Measurements from ENCODE around the gene RRN3. TPM values are rescaled to one million over a fixed set of nuclear protein-coding genes. Genes with fewer than 3 reads are reported as not detected.
"Not testable (repeated sequence)": the region's sequence is repeated elsewhere in the genome, so short reads cannot be mapped to it uniquely, and the experiment has no call there.

Gene RRN3
- total RNA-seq, 2 donors from 2014 or later = 32.9 to 37.2 TPM

DNA sequence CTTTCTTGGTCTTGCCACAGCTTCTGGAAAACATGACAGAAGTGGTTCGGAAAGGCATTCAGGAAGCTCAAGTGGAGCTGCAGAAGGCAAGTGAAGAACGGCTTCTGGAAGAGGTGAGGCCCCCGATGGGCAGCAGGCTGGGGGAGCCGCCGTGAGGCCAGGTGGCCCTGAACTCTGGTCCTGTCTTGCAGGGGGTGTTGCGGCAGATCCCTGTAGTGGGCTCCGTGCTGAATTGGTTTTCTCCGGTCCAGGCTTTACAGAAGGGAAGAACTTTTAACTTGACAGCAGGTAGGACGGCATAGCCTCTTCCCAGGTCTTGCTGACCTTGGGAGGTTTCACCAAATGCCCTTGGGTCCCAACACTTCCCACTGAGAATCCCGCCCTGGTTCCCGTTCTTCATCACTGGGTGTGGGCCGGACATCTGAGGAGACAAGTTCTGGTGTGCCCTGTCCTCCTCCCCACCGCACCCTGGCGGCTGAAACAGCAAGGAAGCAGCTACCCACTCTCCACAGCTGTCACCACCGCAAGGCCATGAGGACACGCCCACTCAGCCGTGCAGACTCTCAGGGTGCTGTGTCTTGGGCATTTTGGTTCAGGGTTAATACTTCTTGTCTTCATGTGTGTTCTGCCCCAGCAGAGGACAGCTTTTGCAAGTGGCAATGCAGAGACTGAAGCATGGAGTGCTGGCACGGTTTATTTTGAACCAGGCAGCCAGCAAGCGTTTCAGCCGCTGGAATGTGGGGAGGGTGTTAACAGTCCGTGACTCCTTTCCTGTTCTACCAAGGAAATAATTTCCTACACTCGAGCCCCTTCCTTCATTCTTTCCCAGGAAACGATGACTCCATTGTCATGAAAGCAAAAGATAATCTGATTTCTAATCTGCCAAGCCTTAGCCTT lies 59.6 kb downstream of the RRN3 start:
- H3K27me3 Mint-ChIP-seq = no peaks in the 10 kb centered on the region
- H3K4me3 Mint-ChIP-seq = no peak overlapping the region
- no peak overlapping the region for H3K27ac Mint-ChIP-seq
- H3K9me3 ChIP-seq (ENCODE audit: control insufficient read depth, low read length, poor library complexity, severe bottlenecking) = no peaks in the 10 kb centered on the region
- ATAC-seq = no peak
- H3K36me3 Mint-ChIP-seq (ENCODE audit: low read depth) = peaks cover 5% of the 10 kb centered on the region
- H3K4me1 Mint-ChIP-seq = peaks cover 12% of the 10 kb centered on the region
- no peak for DNase-seq

DNA sequence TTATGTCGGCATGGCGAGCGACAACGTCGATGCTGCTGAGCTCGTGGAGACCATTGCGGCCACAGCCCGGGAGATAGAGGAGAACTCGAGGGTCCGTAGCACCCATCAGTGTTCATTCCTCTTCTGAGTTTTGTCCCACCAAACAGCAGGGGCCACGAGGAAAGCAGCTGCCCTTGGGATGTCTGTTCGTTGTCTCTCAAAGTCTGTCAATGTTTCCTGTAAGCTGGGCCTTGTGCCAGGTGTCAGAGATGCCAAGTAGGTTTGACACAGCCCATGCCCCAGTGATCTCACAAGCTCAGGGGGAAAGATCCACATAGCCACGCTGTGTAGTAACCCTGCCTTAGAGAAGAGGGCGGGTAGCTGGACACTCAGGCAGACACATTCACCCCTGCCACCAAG lies 60.8 kb downstream of the RRN3 start:
- H3K9me3 ChIP-seq (ENCODE audit: control insufficient read depth, low read length, poor library complexity, severe bottlenecking) = no peaks in the 10 kb centered on the region
- H3K4me1 Mint-ChIP-seq = peaks cover 12% of the 10 kb centered on the region
- peak overlapping the region; percentile 56 for H3K27ac Mint-ChIP-seq
- ATAC-seq (no peak), DNase-seq (no peak)
- no peaks in the 10 kb centered on the region for H3K27me3 Mint-ChIP-seq
- peaks cover 5% of the 10 kb centered on the region for H3K36me3 Mint-ChIP-seq (ENCODE audit: low read depth)
- no peak overlapping the region for H3K4me3 Mint-ChIP-seq

DNA sequence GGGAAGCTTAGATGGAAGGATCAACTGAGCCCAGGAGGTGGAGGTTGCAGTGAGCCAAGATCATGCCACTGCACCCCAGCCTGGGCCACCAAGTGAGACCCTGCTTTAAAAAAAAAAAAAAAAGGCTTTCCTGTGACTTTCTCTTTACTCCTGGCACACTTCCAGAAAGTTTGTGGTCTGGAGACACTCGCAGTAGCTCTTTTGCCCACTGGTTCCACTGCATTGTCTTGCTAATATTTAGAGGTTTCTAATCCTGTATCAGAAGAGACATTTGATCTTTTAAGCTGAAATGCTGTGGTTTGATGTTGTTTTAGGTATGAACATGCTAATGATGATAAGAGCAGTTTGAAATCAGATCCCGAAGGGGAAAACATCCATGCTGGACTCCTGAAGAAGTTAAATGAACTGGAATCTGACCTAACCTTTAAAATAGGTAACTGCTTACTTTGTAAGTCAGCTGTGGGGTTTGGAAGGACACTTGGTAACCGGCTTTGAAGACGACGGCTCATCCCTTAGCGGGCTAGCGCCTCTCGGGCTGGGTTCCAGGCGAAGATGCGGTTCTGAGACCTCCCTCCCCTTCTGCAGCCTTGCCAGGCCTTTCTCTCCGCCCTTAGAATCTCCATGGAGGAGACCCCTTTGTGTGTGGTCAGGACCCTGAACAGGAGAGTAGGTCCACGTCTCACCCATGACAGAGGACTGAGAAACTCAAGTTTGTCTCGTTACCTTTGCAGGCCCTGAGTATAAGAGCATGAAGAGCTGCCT lies 61.3 kb downstream of the RRN3 start:
- no peak overlapping the region for H3K4me3 Mint-ChIP-seq
- peak overlapping the region; percentile 56 for H3K27ac Mint-ChIP-seq

DNA sequence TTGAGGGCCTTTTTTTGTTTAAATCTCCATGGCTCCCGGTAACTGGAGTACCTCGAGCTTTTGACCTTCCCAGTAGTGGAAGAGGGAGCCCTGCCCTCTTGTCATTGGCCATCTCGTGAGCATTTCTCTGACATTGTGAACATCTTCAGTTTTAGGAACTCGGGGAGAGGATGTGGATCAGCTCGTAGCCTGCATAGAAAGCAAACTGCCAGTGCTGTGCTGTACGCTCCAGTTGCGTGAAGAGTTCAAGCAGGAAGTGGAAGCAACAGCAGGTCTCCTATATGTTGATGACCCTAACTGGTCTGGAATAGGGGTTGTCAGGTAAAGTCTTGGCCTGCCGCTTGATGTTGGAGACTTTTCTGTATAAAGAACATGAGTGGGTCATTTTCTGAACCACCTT lies 62.5 kb downstream of the RRN3 start:
- DNase-seq (no peak), ATAC-seq (no peak)
- H3K4me3 Mint-ChIP-seq = no peak overlapping the region
- no peaks in the 10 kb centered on the region for H3K27me3 Mint-ChIP-seq
- H3K27ac Mint-ChIP-seq = peak overlapping the region; percentile 74
- peaks cover 9% of the 10 kb centered on the region for H3K36me3 Mint-ChIP-seq (ENCODE audit: low read depth)
- peaks cover 16% of the 10 kb centered on the region for H3K4me1 Mint-ChIP-seq
- H3K9me3 ChIP-seq (ENCODE audit: control insufficient read depth, low read length, poor library complexity, severe bottlenecking) = no peaks in the 10 kb centered on the region

More for the DNA sequence above, 61.3 kb downstream of the RRN3 start:
- no peak for DNase-seq
- no peak for ATAC-seq
- peaks cover 16% of the 10 kb centered on the region for H3K4me1 Mint-ChIP-seq
- H3K36me3 Mint-ChIP-seq (ENCODE audit: low read depth) = peaks cover 9% of the 10 kb centered on the region
- no peaks in the 10 kb centered on the region for H3K27me3 Mint-ChIP-seq
- H3K9me3 ChIP-seq (ENCODE audit: control insufficient read depth, low read length, poor library complexity, severe bottlenecking) = no peaks in the 10 kb centered on the region

DNA sequence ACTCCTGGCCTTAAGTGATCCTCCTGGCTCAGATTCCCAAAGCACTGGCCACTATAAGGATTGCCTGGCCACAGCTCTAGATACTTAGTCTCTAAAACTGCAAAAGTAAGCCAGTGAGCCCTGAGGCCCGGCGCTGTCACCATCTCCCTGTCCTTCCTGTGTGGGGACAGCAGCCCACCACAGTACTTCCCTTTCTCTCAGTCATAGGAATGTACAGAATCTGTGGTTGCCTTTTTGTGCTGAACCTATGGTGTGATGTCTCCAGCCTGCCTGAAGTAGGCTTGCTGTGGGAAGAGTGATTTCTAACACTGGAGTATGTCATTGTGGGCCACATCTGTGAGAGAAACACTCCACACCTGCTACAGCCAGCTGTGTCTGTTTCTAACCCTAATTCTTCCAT lies 62.9 kb downstream of the RRN3 start:
- Mint-ChIP-seq H3K36me3 (ENCODE audit: low read depth) (peaks cover 9% of the 10 kb centered on the region), H3K27me3 (no peaks in the 10 kb centered on the region), H3K4me1 (peaks cover 16% of the 10 kb centered on the region), H3K4me3 (no peak overlapping the region), H3K27ac (peak overlapping the region; percentile 74)
- ATAC-seq (peak; percentile 33), DNase-seq (no peak)
- no peaks in the 10 kb centered on the region for H3K9me3 ChIP-seq (ENCODE audit: control insufficient read depth, low read length, poor library complexity, severe bottlenecking)

DNA sequence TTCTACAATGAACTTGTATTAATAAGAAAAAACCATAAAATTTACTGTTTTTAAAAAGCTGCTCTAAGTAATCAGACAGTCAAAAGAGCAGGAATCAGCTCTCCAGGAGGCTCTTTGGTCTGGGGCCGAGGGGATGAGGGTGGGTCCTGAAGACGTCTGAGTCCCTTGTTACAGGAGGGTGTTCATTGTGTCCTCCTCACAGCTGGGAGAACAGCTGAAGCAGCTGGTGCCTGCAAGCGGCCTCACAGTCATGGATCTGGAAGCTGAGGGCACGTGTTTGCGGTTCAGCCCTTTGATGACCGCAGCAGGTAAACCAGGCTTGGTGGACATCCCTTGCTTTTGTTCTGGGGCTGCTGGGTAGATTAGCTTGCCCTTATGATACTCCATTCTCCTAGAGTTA lies 64.3 kb downstream of the RRN3 start:
- not testable (repeated sequence) for H3K27me3 Mint-ChIP-seq; H3K36me3 Mint-ChIP-seq (ENCODE audit: low read depth); H3K27ac Mint-ChIP-seq; H3K4me3 Mint-ChIP-seq; H3K9me3 ChIP-seq (ENCODE audit: control insufficient read depth, low read length, poor library complexity, severe bottlenecking); DNase-seq; ATAC-seq
- H3K4me1 Mint-ChIP-seq = peaks cover 19% of the 10 kb centered on the region

DNA sequence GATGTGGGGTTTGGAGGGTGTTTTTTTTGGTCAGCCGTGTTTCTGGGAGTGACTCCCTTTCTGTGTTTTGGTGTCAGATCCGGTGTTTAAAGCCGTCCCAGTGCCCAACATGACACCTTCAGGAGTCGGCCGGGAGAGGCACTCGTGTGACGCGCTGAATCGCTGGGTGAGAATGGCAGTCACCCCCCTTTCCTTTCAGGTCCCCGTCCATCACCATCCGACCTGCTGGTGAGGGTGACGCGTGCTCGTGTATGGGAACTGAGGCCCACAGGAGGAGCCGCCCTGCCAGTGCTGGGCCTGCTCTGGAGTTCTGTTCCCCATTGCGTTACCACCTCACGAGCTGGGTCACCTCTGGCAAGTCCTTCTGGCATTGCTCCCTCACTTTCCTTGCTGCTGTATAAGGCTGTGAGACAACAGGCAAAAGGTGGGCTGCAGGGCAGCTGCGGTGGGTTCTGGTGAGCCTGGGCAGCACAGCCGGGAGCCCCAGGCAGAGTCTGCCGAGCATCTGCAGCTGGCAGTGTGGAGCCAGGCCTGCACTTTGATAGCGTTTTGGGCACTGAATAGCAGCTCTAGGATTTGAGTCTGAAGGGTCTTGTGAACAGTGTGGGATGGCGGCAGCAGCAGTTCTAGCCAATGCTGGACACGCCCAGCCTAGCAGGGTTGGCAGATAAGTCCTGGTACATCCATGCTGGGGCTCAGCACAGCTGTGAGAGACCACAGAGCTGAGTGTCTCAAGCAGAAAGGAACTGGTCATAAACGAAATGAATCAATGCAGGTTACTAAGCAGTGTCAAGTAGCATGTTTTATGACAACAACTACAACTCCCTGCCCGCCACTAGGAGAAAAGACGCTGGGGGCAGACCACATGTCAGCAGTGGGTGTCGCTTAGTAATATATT lies 65.0 kb downstream of the RRN3 start:
- DNase-seq; H3K27me3 Mint-ChIP-seq; H3K9me3 ChIP-seq (ENCODE audit: control insufficient read depth, low read length, poor library complexity, severe bottlenecking); H3K27ac Mint-ChIP-seq; H3K4me3 Mint-ChIP-seq: not testable (repeated sequence)
- Mint-ChIP-seq H3K36me3 (ENCODE audit: low read depth) (peaks cover 11% of the 10 kb centered on the region), H3K4me1 (peaks cover 21% of the 10 kb centered on the region)
- peak; percentile 11 for ATAC-seq

DNA sequence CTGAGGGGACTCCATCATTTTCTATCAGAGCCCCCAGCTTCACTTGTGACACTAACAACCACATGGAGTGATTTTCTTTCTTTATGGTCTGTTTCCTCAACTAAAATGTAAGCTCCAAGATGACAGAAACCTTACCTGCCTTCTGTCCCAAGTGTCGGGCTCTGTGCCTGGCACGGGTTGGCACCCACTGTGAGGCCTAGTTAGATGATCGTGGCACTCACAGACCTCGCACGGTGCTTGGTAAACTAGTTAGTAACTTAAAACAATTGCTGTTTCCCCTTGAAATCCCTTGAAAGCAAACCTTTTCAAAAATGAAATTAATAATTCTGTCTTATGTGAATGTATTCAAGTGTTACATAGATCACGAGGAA lies 65.7 kb downstream of the RRN3 start:
- Mint-ChIP-seq H3K4me1 (peaks cover 24% of the 10 kb centered on the region), H3K4me3 (peak overlapping the region; percentile 50), H3K36me3 (ENCODE audit: low read depth) (peaks cover 11% of the 10 kb centered on the region)
- ATAC-seq; H3K9me3 ChIP-seq (ENCODE audit: control insufficient read depth, low read length, poor library complexity, severe bottlenecking); DNase-seq; H3K27ac Mint-ChIP-seq; H3K27me3 Mint-ChIP-seq: not testable (repeated sequence)

DNA sequence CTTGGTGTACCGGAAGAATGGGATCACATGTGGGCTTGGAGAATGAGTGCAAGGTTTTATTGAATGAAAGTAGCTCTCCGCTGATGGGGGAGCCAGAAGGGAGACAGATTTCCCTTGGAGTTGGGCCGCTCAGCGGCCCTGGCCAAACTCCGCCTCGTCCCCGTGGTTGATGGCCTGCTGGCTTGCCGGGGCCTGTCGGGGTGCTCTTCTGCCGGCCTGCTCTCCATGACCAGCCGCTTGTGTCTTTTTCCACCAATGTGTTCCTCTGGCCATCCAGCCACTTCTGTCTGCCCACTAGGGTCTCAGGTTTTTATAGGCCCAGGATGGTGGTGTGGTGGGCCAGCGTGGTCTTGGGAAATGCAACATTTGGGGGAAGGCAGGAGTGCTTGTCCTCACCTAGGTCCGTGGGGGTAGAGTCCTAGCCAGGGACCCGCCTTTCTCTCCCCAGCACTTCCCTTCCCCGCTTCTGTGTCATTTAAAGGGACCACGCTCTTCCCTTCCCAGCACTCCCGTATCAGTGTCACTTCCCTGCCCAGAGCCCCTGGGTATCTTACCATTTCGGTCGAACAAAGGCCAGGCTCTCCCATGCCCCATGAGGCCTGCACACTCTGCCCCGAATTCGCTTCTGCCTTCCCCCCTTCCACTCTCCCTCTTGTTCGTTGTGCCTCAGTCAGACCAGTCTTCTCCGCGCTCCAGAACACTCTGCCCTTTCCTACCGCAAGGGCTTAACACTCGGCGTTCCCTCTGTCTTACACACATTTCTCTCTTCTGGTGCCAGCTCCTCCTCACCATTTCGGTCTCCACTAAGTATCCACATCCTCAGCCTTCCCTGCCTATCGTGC lies 66.3 kb downstream of the RRN3 start:
- not testable (repeated sequence) for DNase-seq; H3K27me3 Mint-ChIP-seq; ATAC-seq; H3K27ac Mint-ChIP-seq; H3K9me3 ChIP-seq (ENCODE audit: control insufficient read depth, low read length, poor library complexity, severe bottlenecking)
- Mint-ChIP-seq H3K4me1 (peaks cover 24% of the 10 kb centered on the region), H3K4me3 (peak overlapping the region; percentile 50), H3K36me3 (ENCODE audit: low read depth) (peaks cover 10% of the 10 kb centered on the region)

DNA sequence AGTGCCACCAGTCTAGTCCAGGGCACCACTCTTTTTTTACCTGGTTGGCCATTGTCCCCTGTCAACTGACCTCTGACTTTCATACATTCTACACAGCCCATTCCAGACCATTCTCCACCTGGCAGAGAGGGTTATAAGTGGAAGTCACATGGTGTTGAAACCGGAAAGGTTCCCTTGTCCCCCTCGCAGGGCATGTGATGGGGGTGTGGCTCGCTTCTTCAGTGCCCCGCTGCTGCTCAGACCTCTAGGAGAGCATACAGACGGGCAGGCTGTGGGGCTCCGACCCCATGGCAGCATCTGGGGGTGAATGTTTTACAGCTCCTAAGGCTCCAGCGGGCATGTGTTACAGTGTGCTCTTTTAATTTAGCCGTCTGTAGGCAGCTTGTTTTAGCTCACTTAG lies 67.0 kb downstream of the RRN3 start:
- not testable (repeated sequence) for ATAC-seq; H3K36me3 Mint-ChIP-seq (ENCODE audit: low read depth); DNase-seq; H3K27ac Mint-ChIP-seq; H3K9me3 ChIP-seq (ENCODE audit: control insufficient read depth, low read length, poor library complexity, severe bottlenecking); H3K4me3 Mint-ChIP-seq; H3K27me3 Mint-ChIP-seq
- H3K4me1 Mint-ChIP-seq = peaks cover 25% of the 10 kb centered on the region

DNA sequence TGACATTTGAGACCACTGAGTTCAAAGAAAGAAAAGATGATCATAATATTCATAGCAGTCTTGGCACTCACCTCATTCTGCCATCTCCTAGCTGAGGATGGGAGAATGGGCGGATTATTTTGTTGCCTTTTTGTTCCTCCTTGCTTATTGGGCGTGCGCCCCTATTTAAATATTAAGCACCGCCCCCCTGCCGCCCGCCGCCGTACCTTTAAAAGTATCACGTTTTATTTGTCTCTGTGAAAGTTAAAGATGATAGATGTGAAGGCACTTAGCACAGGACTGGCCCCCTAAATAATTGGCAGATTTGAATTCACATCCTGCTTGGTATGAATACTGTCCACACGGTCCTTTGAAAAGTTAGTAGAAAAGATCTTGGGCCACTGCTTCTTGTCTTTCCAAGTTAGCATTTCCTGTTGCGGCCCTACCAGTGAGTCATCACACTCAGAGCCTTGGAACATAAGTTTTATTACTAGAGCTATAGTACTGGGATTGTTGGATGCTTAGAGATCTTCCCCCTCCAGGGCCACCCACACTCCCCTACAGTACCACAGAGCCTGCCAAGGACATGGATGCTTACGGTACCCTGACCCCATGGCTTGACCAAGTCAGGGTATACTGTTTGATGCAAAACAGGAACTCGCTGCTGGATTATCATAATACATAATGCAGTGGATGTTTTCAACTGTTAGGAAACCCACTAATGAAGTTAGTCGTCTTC lies 68.7 kb downstream of the RRN3 start:
- Mint-ChIP-seq H3K4me1 (peaks cover 20% of the 10 kb centered on the region), H3K27ac (peak overlapping the region; percentile 93)
- not testable (repeated sequence) for H3K9me3 ChIP-seq (ENCODE audit: control insufficient read depth, low read length, poor library complexity, severe bottlenecking); H3K4me3 Mint-ChIP-seq; H3K36me3 Mint-ChIP-seq (ENCODE audit: low read depth); ATAC-seq; DNase-seq; H3K27me3 Mint-ChIP-seq

DNA sequence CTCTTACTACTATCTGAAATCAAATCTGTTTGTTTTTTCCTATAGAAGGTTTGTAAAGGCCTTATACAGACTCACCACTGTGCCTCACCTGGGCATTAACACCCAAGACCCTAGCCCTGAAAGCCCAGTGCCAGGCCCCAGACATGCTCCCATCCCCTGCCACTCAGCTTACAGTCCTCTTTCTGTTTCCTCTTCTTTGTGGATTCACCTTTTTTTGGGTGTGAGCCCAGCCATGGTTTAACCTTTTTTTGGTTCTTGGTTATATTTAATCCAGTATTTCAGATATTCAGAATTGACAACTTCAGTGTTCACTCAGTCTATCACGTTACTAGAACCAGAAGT lies 69.2 kb downstream of the RRN3 start:
- not testable (repeated sequence) for H3K36me3 Mint-ChIP-seq (ENCODE audit: low read depth); DNase-seq; ATAC-seq; H3K9me3 ChIP-seq (ENCODE audit: control insufficient read depth, low read length, poor library complexity, severe bottlenecking); H3K4me3 Mint-ChIP-seq; H3K27me3 Mint-ChIP-seq
- Mint-ChIP-seq H3K27ac (peak overlapping the region; percentile 93), H3K4me1 (peaks cover 20% of the 10 kb centered on the region)

Data from T-helper 17 cell (primary cell).